Measurements from ENCODE around the gene STAB2.

GRCh38 chr12:103626498-103626897 is 39.4 kb downstream of the STAB2 start:
- TF ChIP-seq CTCF (IDR thresholded peaks at IDR 0.05; ENCODE audit: low read length) (no peak), EZH2phosphoT487 (IDR thresholded peaks at IDR 0.05; ENCODE audit: low read length) (no peak)
